Panc1 (cell line): ENCODE results near the gene LDHD. TPM values are rescaled to one million over a fixed set of nuclear protein-coding genes. Genes with fewer than 3 reads are reported as not detected.
A peak's percentile ranks its signal among the peaks of the same experiment; 100 is the strongest.

Experiments used
- ATAC-seq: fragments of 200-7000 bp; cut with Tn5 transposase; 2 replicates; pipeline ENCODE4 v1.9.1; 2020; ENCODE audit warnings: mild to moderate bottlenecking, moderate library complexity
- BruUV-seq: library from RNA; stranded (reverse); fragments of 400-500 nt; replicated peaks from 2 replicates; lab custom pipeline; 2021; lab: Mats Ljungman, UMichigan
- CTCF ChIA-PET: fragments of 300-600 bp; sonication (Branson Sonifier 250); formaldehyde crosslinking; loops from one replicate; lab custom pipeline; 2022; ENCODE audit warnings: antibody characterized with exemption; lab: Charles Lee
- POLR2A ChIA-PET: fragments of 300-600 bp; sonication (Branson Sonifier 250); formaldehyde crosslinking; loops from one replicate; lab custom pipeline; 2022; ENCODE audit warnings: antibody characterized with exemption; lab: Charles Lee
- DNase-seq: peaks from one replicate; pipeline ENCODE4 v3.0.0-alpha.2; 2010; ENCODE audit warnings: low read depth, low spot score
- H3K27ac ChIP-seq: 2 replicates; pipeline ENCODE4 v1.5.1; 2011; ENCODE audit warnings: mild to moderate bottlenecking, low read length, inconsistent platforms
- H3K27me3 ChIP-seq: fragments of 200-500 bp; sonication (Bioruptor generic); 2 replicates; pipeline ENCODE4 v1.6.0; 2014; ENCODE audit warnings: low read length, inconsistent platforms; ENCODE audit not compliant: control insufficient read depth, insufficient read depth
- H3K36me3 ChIP-seq: fragments of 200-500 bp; sonication (Bioruptor generic); 2 replicates; pipeline ENCODE4 v1.5.1; 2014; ENCODE audit warnings: inconsistent platforms, mild to moderate bottlenecking, low read length, moderate library complexity; ENCODE audit not compliant: control insufficient read depth, insufficient read depth
- H3K4me1 ChIP-seq: 2 replicates; pipeline ENCODE4 v1.5.1; 2011; ENCODE audit warnings: inconsistent platforms, mild to moderate bottlenecking, low read length, moderate library complexity; ENCODE audit not compliant: control insufficient read depth, insufficient read depth
- H3K4me3 ChIP-seq, 2 experiments: 2 replicates each; pipeline ENCODE4 v1.5.1; 2011 to 2012; ENCODE audit warnings: low read depth in 2 of 2, low read length in 2 of 2, mild to moderate bottlenecking in 2 of 2, inconsistent platforms in 1 of 2, moderate library complexity in 1 of 2
- H3K9me3 ChIP-seq: fragments of 200-500 bp; sonication (Bioruptor generic); 2 replicates; pipeline ENCODE4 v1.5.1; 2014; ENCODE audit warnings: low read depth, mild to moderate bottlenecking, inconsistent platforms, low read length, moderate library complexity; ENCODE audit not compliant: control insufficient read depth, insufficient read depth
- POLR2AphosphoS5 ChIP-seq: IDR thresholded peaks from 2 replicates; pipeline ENCODE4 v1.6.1; 2012; ENCODE audit warnings: mild to moderate bottlenecking, low read depth, low read length, moderate library complexity
- SIN3A ChIP-seq: IDR thresholded peaks from 2 replicates; pipeline ENCODE4 v1.6.1; 2012; ENCODE audit warnings: low read depth, mild to moderate bottlenecking, low read length, moderate library complexity, borderline replicate concordance; ENCODE audit not compliant: insufficient read depth
- TCF7L2 ChIP-seq: IDR thresholded peaks from 2 replicates; pipeline ENCODE4 v1.6.1; 2011; ENCODE audit warnings: mild to moderate bottlenecking, low read depth, low read length, inconsistent platforms
- in situ Hi-C: cut with HindIII; loops from 2 replicates; pipeline ENCODE4 v1.10.0; 2016; ENCODE audit warnings: low sequenced_read_pairs, low pct_unique_long_range_greater_than_20kb
- intact Hi-C: fragments of 100-400 bp; cut with micrococcal nuclease; formaldehyde crosslinking; loops from one replicate; pipeline ENCODE4 v1.10.0; 2022; ENCODE audit not compliant: unreplicated experiment
- total RNA-seq: library from RNA; stranded (reverse); gene quantifications from one replicate; pipeline ENCODE4 v1.2.1, GENCODE V29; 2021; ENCODE audit not compliant: unreplicated experiment
- TF ChIP-seq, protein P1 (sequence below), 2 experiments: IDR thresholded peaks; 2 replicates each; pipeline ENCODE4 v1.6.1; 2011 to 2012; ENCODE audit warnings: low read depth in 2 of 2, control low read depth in 1 of 2, low read length in 1 of 2, mild to moderate bottlenecking in 1 of 2, moderate library complexity in 1 of 2; ENCODE audit not compliant: insufficient read depth in 1 of 2
- TF ChIP-seq, protein P2 (sequence below): fragments of 450-650 bp; IDR thresholded peaks from 2 replicates; pipeline ENCODE4 v1.5.1; 2017; ENCODE audit warnings: mild to moderate bottlenecking

LDHD gene
- total RNA-seq, 1 experiment from 2014 or later = 3.1 TPM

DNA sequence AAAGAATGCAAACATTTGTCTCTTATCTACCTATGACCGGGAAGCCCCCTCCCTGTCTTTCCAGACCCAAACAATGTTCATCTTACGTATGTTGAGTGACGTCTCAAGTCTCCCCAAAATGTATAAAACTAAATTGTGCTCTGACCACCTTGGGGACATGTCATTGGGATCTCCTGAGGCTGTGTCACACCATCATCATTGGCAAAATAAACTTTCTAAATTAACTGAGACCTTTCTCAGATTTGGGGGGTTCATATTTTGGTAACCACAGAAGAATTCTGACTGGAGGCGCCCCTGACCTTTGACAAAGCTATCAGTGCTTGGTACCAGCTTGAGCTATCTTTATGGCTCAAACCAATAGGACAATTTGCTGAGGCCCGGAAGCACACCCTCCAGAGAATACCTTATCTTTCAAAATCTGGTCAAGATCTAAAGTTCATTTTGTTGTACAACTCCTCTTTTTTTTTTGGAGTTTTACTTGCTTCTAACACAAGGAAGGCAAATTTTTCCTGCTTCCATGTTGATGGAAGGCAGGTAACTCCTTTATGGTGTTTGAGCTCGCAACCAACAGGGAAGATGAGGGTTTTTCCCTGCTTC, 2.5 kb upstream of the LDHD start:
- no TSS peak for BruUV-seq
- intact Hi-C loops = loop anchor here (10.0 kb wide), 1 partner anchor 304 kb away; no protein-coding TSS in a partner anchor
- peaks cover 4% of the 10 kb centered on the region; the same call in 1 of the 2 replicates for H3K9me3 ChIP-seq
- DNase-seq (no peak), ATAC-seq (no peak)
- CTCF ChIA-PET = no interaction called here
- TF ChIP-seq POLR2AphosphoS5 = no peak
- no peak for TF ChIP-seq SIN3A
- TF ChIP-seq, protein P1, sequence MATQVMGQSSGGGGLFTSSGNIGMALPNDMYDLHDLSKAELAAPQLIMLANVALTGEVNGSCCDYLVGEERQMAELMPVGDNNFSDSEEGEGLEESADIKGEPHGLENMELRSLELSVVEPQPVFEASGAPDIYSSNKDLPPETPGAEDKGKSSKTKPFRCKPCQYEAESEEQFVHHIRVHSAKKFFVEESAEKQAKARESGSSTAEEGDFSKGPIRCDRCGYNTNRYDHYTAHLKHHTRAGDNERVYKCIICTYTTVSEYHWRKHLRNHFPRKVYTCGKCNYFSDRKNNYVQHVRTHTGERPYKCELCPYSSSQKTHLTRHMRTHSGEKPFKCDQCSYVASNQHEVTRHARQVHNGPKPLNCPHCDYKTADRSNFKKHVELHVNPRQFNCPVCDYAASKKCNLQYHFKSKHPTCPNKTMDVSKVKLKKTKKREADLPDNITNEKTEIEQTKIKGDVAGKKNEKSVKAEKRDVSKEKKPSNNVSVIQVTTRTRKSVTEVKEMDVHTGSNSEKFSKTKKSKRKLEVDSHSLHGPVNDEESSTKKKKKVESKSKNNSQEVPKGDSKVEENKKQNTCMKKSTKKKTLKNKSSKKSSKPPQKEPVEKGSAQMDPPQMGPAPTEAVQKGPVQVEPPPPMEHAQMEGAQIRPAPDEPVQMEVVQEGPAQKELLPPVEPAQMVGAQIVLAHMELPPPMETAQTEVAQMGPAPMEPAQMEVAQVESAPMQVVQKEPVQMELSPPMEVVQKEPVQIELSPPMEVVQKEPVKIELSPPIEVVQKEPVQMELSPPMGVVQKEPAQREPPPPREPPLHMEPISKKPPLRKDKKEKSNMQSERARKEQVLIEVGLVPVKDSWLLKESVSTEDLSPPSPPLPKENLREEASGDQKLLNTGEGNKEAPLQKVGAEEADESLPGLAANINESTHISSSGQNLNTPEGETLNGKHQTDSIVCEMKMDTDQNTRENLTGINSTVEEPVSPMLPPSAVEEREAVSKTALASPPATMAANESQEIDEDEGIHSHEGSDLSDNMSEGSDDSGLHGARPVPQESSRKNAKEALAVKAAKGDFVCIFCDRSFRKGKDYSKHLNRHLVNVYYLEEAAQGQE (IDR thresholded peaks at IDR 0.05; ENCODE audit: insufficient read depth in 1 of 2, low read depth in 2 of 2, low read length in 1 of 2) = no peak
- TF ChIP-seq TCF7L2 = no peak
- TF ChIP-seq, protein P2, sequence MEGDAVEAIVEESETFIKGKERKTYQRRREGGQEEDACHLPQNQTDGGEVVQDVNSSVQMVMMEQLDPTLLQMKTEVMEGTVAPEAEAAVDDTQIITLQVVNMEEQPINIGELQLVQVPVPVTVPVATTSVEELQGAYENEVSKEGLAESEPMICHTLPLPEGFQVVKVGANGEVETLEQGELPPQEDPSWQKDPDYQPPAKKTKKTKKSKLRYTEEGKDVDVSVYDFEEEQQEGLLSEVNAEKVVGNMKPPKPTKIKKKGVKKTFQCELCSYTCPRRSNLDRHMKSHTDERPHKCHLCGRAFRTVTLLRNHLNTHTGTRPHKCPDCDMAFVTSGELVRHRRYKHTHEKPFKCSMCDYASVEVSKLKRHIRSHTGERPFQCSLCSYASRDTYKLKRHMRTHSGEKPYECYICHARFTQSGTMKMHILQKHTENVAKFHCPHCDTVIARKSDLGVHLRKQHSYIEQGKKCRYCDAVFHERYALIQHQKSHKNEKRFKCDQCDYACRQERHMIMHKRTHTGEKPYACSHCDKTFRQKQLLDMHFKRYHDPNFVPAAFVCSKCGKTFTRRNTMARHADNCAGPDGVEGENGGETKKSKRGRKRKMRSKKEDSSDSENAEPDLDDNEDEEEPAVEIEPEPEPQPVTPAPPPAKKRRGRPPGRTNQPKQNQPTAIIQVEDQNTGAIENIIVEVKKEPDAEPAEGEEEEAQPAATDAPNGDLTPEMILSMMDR = no peak
- no peaks in the 10 kb centered on the region for H3K36me3 ChIP-seq
- H3K4me3 ChIP-seq = no peak overlapping the region
- no peaks in the 10 kb centered on the region; the same call in 1 of the 2 replicates for H3K4me1 ChIP-seq
- POLR2A ChIA-PET = no interaction called here
- H3K27ac ChIP-seq = no peak overlapping the region
- in situ Hi-C loops = no loop called here
- H3K27me3 ChIP-seq = no peaks in the 10 kb centered on the region

DNA sequence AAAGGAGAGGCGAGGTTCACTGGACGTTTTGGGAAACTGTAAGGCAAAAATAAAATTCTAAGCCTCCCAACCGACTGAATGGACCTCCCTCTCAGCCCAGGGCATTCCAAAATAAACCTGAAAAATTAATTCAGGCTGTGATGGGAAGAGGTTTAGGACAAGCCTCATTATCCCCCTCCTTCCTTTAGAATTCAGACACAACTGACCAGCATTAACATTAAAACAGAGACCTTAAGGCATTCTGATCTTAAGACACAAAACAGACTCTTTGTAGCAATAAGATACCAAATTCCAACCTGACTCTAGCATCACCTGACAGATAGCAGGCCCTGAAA, 298 bp upstream of the LDHD start:
- Histone ChIP-seq H3K27me3 (no peaks in the 10 kb centered on the region), H3K4me1 (peaks cover 6% of the 10 kb centered on the region), H3K27ac (peak overlapping the region; percentile 59; the same call in 1 of the 2 replicates), H3K9me3 (peaks cover 1% of the 10 kb centered on the region; the same call in 1 of the 2 replicates), H3K4me3 (peak overlapping the region in 1 of 2 experiments; percentile 45; a peak in 2 of 4 replicates), H3K36me3 (no peaks in the 10 kb centered on the region)
- DNase-seq (no peak), ATAC-seq (peak; percentile 24; the same call in 1 of the 2 replicates)
- in situ Hi-C loops (no loop called here), intact Hi-C loops (loop anchor here (10.0 kb wide), 1 partner anchor 302 kb away; no protein-coding TSS in a partner anchor)
- ChIA-PET POLR2A (no interaction called here), CTCF (interaction anchor here (0.5 to 0.6 kb wide), 2 partner anchors 13 to 48 kb away, joined by 3 to 4 read pairs; no protein-coding TSS in a partner anchor)
- TF ChIP-seq, protein P1 (IDR thresholded peaks at IDR 0.05; ENCODE audit: insufficient read depth in 1 of 2, low read depth in 2 of 2, low read length in 1 of 2) = no peak
- TF ChIP-seq POLR2AphosphoS5 (no peak), SIN3A (no peak), TCF7L2 (no peak)
- TF ChIP-seq, protein P2 = no peak
- BruUV-seq = no TSS peak
